OCI-M2 (cell line): ENCODE measurements around the gene PDRG1.

ENCODE experiments used
- DNase-seq: peaks from one replicate; lab custom pipeline; 2025; ENCODE audit not compliant: unreplicated experiment; lab: John Stamatoyannopoulos, UW

The PDRG1 gene

DNA sequence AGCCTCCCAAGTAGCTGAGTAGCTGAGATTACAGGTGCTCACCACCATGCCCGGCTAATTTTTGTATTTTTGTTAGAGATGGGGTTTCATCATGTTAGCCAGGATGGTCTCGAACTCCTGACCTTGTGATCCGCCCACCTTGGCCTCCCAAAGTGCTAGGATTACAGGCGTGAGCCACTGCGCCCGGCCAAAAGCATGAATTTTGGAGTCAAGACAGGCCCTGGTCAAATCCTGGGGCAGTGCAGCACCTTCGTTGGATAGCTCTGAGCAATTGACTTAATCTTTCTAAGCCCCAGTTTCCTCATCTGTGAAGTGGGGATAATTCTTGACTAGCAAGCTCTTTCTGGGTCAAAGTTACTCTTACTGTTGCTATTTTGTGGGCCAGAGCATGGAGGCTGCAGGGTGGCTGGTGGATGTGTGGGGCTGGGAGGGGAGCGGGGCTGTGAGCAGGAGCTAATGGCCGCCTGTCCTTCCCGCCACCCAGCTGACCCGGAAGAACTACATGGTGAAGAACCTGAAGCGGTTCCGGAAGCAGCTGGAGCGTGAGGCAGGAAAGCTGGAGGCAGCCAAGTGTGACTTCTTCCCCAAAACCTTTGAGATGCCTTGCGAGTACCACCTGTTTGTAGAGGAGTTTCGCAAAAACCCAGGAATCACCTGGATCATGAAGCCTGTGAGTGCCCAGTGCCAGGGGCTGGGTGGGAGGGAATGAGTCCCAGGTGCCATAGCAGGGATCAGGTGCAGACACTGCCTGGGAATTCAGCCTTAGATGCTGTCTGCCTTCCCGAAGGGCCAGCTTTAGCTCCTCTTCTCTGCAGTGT lies 42.4 kb downstream of the PDRG1 start:
- no peak for DNase-seq

DNA sequence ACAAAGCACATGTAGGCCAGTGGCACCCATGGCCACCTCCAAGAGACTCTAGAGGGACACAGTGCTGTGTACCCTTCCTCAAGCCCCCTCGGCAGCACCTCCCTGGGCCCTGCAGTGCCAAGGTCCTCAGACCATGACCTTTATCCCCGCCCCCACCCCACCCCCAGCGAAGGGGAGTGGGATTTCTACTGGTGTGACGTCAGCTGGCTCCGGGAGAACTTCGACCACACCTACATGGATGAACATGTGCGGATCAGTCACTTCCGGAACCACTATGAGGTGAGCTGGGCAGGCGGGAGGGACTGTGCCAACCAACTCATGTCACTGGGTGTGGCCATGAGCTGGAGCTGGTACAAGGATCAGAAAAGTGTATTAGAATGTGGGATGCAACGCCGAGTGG lies 43.4 kb downstream of the PDRG1 start:
- DNase-seq, result no peak

DNA sequence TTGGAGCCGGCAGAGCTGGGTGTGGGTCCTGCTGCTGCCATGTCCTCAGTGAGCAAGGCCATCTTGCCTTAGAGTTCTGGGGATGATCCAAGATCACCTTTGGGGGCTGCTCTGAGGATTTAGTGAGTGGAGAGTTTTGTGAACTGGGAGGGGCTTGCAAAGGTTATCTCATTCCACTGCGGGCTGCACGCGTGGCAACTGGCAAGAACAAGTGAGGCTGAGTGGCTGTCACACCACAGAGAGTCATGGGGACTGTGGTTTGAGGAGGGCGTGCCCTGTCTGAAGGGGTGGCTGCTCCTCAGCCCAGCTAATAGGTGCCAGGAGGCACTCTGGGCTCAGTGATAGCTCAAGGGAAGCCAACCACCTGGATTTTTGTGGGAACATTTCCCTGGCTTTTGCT lies 43.8 kb downstream of the PDRG1 start:
- DNase-seq, result no peak

GRCh38 chr20:31907046-31907445 lies 44.8 kb downstream of the PDRG1 start:
- no peak for DNase-seq

GRCh38 chr20:31906001-31906400 lies 45.8 kb downstream of the PDRG1 start:
- no peak for DNase-seq

DNA sequence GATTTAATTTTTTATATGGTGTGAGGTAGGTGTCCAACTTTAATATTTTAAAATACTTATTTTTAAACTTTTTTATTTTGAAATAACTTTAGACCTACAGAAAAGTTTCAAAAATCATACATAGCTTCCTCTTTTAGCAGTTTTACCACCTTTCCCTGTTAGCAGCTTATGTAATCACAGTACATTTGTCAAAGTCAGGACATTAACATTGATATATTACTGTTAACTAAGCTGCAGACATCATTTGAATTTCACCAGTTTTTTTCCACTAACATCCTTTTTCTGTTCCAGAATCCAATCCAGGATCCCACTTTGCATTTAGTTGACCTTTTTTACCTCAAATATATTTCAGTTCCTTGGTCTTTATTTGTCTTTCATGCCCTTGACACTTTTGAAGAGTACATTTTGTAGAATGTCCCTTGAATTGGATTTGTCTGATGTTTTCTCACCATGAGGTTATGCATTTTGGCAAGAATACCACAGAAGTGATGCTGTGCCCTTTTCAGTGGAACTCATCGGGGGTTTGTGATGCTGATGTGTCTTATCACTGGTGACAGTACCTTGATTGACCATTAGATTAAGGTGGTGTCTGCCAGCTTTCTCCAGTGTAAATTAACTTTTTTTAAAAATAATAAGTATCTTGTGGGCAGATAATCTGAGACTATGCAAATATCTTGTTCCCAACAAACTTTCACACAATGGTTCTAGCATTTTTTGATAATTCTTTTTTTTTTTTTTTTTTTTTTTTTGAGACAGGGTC lies 48.0 kb downstream of the PDRG1 start:
- no peak for DNase-seq

GRCh38 chr20:31901615-31902014 lies 50.2 kb downstream of the PDRG1 start:
- no peak for DNase-seq

DNA sequence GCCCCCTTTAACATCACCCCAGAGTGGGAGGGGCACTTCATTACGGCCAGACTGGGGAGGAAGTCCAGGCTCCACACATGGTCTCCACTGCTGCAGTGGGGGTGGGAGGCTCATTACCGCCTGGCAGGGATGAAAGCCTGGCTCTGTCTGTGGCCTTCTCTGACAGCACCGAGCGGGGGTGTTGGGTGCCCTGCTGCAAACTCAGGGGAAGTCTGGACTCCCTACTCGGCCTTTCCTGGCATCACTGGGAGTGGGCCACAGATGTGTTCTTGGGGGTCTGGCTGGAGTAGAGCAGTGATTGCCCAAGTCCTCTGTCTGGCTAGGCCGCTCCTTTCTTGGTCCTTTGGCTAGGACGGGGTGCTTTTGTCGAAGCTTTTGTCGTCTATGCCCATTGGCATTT lies 54.3 kb downstream of the PDRG1 start:
- no peak for DNase-seq

- no peak for DNase-seq
These were observed 55.8 kb downstream of the PDRG1 start for GRCh38 chr20:31896049-31896448.

DNA sequence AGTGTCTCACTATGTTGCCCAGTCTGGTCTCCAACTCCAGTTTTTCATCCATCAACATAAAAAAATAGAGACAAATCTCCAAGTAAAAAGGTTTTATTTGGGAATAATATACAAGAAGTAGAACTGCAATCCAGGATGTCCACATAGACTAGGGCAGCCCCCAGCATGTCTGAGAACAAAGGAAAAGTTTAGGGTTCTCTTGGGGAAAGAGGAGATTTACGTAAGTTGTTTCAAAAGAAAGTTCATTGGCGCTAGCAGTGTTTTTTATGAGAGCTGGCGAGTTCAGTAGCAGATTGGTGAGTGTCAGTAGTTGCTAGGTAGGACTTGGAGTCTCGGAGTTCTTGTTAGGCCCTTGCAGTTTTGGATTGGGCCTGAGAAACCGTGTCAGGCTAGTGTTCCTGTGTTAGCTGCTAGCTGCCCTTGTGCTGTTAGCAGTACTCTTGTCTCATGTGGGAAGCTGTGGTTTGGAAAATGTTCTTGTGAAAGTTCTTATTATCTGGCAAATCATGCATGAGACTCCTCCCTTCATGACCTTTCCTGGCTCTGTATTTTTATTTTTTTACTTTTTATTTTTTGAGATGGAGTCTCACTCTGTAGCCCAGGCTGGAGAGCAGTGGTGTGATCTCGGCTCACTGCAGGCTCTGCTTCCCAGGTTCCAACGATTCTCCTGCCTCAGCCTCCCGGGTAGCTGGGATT lies 56.7 kb downstream of the PDRG1 start:
- DNase-seq, result no peak
